NT2/D1 (cell line): ENCODE results near the gene HUS1B.

Experiments used
- DNase-seq: peaks from one replicate; pipeline ENCODE4 v3.0.0-alpha.2; 2011; ENCODE audit warnings: low read depth, low spot score
- H3K27me3 ChIP-seq: 2 replicates; pipeline ENCODE4 v1.6.0; 2011; ENCODE audit warnings: mild to moderate bottlenecking; ENCODE audit not compliant: insufficient read length, insufficient read depth
- H3K36me3 ChIP-seq: 2 replicates; pipeline ENCODE4 v1.6.1; 2011; ENCODE audit warnings: mild to moderate bottlenecking, low read length, mixed read lengths; ENCODE audit not compliant: insufficient read depth, insufficient read length
- H3K4me1 ChIP-seq: 2 replicates; pipeline ENCODE4 v1.5.1; 2011; ENCODE audit not compliant: insufficient read depth, insufficient read length
- H3K4me3 ChIP-seq: 2 replicates; pipeline ENCODE4 v1.5.1; 2011; ENCODE audit warnings: low read depth; ENCODE audit not compliant: insufficient read length
- H3K9ac ChIP-seq: 2 replicates; pipeline ENCODE4 v1.6.0; 2011; ENCODE audit warnings: low read depth; ENCODE audit not compliant: insufficient read length
- H3K9me3 ChIP-seq: 2 replicates; pipeline ENCODE4 v1.5.1; 2011; ENCODE audit warnings: mild to moderate bottlenecking, low read length; ENCODE audit not compliant: insufficient read depth
- SUZ12 ChIP-seq: IDR thresholded peaks from 2 replicates; pipeline ENCODE4 v1.6.1; 2011; ENCODE audit not compliant: insufficient read length, insufficient read depth; ENCODE audit errors: extremely low read depth
- YY1 ChIP-seq: IDR thresholded peaks from 2 replicates; pipeline ENCODE4 v1.6.1; 2011; ENCODE audit not compliant: insufficient read length, insufficient read depth
- ZNF274 ChIP-seq: IDR thresholded peaks from 2 replicates; pipeline ENCODE4 v1.6.1; 2011; ENCODE audit warnings: mild to moderate bottlenecking, low read depth, low read length

HUS1B gene

GRCh38 chr6:656460-657252 lies at the start of gene HUS1B:
Gene HUS1B (minus strand): TSS chr6:657100. CDS start chr6:656944, 156 bp downstream.
- H3K9me3 ChIP-seq, result no peaks in the 10 kb centered on the region
- peaks cover 7% of the 10 kb centered on the region for H3K36me3 ChIP-seq
- H3K27me3 ChIP-seq, result no peaks in the 10 kb centered on the region
- no peak within 1 kb of the TSS for H3K4me3 ChIP-seq
- peaks cover 5% of the 10 kb centered on the region for H3K4me1 ChIP-seq
- H3K9ac ChIP-seq, result no peak within 1 kb of the TSS
- no peak for TF ChIP-seq ZNF274
- DNase-seq, result no peak

DNA sequence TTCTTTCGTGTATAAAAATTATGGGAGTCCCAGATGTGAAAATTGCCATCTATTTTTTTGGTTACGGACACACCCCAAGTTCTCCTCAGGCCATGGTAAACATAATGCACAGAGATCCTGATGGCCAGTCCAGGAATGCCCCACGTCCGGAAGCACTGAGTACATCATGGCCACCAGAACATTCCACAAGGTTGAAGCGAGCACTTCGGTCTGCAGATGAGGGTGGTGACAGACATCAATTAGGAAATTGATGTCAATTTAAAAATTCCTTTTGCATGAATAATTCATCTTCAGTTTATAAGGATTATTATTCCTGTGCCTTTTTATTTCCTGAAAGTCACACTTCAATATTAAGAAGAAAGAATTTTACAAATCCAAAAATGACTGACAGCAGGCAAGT lies 49.2 kb upstream of the HUS1B start:
- H3K4me3 ChIP-seq, result no peak overlapping the region
- H3K4me1 ChIP-seq, result no peaks in the 10 kb centered on the region

GRCh38 chr6:705047-705446 lies 48.1 kb upstream of the HUS1B start:
- Histone ChIP-seq H3K36me3 (no peaks in the 10 kb centered on the region), H3K9me3 (no peaks in the 10 kb centered on the region), H3K4me1 (no peaks in the 10 kb centered on the region), H3K9ac (no peak overlapping the region), H3K4me3 (no peak overlapping the region), H3K27me3 (peaks cover 5% of the 10 kb centered on the region)
- TF ChIP-seq YY1, result no peak
- TF ChIP-seq SUZ12, result no peak
- TF ChIP-seq ZNF274, result no peak
- DNase-seq, result no peak

More for the DNA sequence above, 49.2 kb upstream of the HUS1B start:
- no peak for TF ChIP-seq SUZ12
- H3K9me3 ChIP-seq, result no peaks in the 10 kb centered on the region
- H3K36me3 ChIP-seq, result no peaks in the 10 kb centered on the region
- H3K27me3 ChIP-seq, result peaks cover 12% of the 10 kb centered on the region
- DNase-seq, result no peak
- no peak overlapping the region for H3K9ac ChIP-seq

GRCh38 chr6:704046-704445 lies 47.1 kb upstream of the HUS1B start:
- H3K27me3 ChIP-seq, result no peaks in the 10 kb centered on the region
- H3K4me3 ChIP-seq, result no peak overlapping the region
- TF ChIP-seq YY1 (no peak), SUZ12 (no peak), ZNF274 (no peak)
- no peak for DNase-seq
- H3K9me3 ChIP-seq, result no peaks in the 10 kb centered on the region
- no peak overlapping the region for H3K9ac ChIP-seq
- H3K4me1 ChIP-seq, result no peaks in the 10 kb centered on the region
- no peaks in the 10 kb centered on the region for H3K36me3 ChIP-seq

DNA sequence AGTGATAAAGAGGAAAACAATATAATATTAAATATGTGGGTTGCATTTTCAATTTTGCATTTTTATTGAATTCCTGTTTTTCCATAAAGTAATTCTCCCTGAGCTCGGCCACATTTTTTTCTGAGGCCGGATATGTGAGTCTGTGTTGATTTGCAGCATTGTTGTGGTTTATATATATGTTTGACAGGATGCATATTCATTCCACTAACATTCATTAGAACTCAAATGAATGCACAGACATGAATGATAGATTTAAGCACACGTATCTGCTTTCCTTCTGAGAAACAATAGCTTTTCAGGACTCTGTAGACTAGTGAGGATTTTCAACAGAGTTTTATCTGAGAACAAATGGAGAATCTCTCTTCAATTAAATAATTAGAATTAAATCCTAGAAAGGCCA lies 46.7 kb upstream of the HUS1B start:
- no peaks in the 10 kb centered on the region for H3K9me3 ChIP-seq
- no peak for DNase-seq
- no peak overlapping the region for H3K9ac ChIP-seq
- H3K36me3 ChIP-seq, result no peaks in the 10 kb centered on the region
- no peaks in the 10 kb centered on the region for H3K4me1 ChIP-seq
- H3K27me3 ChIP-seq, result no peaks in the 10 kb centered on the region
- H3K4me3 ChIP-seq, result no peak overlapping the region
- no peak for TF ChIP-seq ZNF274
- TF ChIP-seq SUZ12, result no peak
- no peak for TF ChIP-seq YY1

DNA sequence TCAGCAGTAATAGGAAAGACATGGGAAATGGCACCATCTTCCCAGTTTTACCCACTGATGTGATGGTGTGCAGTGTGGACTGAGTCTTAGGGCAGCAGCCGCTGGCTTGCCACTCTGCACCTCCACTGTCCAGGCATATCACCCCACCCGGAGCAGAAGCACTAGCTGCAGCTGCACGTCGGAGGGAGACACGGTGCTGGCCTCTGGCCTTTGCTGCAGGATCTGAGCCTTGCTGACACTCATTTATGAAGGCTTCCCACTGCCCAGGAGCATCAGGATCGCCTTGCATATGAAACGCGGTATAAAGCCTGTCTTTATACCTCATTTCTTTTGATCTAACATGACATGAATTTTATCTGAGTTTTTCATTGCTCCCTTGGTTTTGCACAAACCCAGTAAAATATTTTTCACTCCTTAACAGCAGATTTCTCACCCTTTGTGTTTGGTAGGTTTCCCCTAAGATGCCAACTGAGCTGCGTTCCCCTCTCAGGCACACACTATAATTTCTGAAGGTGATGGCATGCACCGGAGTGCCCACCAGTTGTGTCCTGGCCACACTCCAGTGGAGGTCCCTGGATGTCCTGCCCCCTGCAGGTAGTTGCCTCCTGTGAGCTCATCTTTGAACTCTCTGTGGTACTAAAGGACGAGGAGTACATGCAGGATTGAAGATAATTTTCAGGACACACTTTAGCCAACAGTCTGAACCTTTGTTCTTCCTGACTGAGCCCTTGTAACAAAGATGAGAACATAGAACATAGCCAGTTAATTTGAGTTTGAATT lies 45.0 kb upstream of the HUS1B start:
- no peak for TF ChIP-seq SUZ12
- TF ChIP-seq ZNF274, result no peak
- no peak for TF ChIP-seq YY1
- H3K27me3 ChIP-seq, result no peaks in the 10 kb centered on the region
- H3K9ac ChIP-seq, result no peak overlapping the region
- no peak overlapping the region for H3K4me3 ChIP-seq
- no peaks in the 10 kb centered on the region for H3K9me3 ChIP-seq
- H3K36me3 ChIP-seq, result no peaks in the 10 kb centered on the region
- no peak for DNase-seq
- no peaks in the 10 kb centered on the region for H3K4me1 ChIP-seq

GRCh38 chr6:701215-701614 lies 44.3 kb upstream of the HUS1B start:
- H3K4me3 ChIP-seq, result no peak overlapping the region
- H3K4me1 ChIP-seq, result no peaks in the 10 kb centered on the region
- H3K9me3 ChIP-seq, result no peaks in the 10 kb centered on the region
- no peak for TF ChIP-seq SUZ12
- TF ChIP-seq YY1, result no peak
- no peak for TF ChIP-seq ZNF274
- DNase-seq, result no peak
- no peak overlapping the region for H3K9ac ChIP-seq
- H3K36me3 ChIP-seq, result no peaks in the 10 kb centered on the region
- H3K27me3 ChIP-seq, result no peaks in the 10 kb centered on the region
